Astrocyte (in vitro differentiated cells and primary cell): ENCODE data around the gene NFATC1.

ENCODE experiments used
- CTCF ChIP-seq: IDR thresholded peaks from 2 replicates; pipeline ENCODE4 v1.5.1; 2011; ENCODE audit warnings: low read depth, mild to moderate bottlenecking, inconsistent platforms, low read length, moderate library complexity; ENCODE audit not compliant: insufficient read depth
- EZH2 ChIP-seq: IDR thresholded peaks from 2 replicates; pipeline ENCODE4 v1.6.1; 2012; ENCODE audit warnings: mild to moderate bottlenecking, low read length, inconsistent platforms; ENCODE audit not compliant: insufficient read depth

- no peak for TF ChIP-seq CTCF
- no peak for TF ChIP-seq EZH2
Observed at GRCh38 chr18:79519751-79520477, 124.2 kb downstream of the NFATC1 start.
